T-cell (primary cell): Measurements from ENCODE around the gene TRMT61B. TPM values are rescaled to one million over a fixed set of nuclear protein-coding genes. Genes with fewer than 3 reads are reported as not detected.
A peak's percentile ranks its signal among the peaks of the same experiment; 100 is the strongest.

Experiments
- ATAC-seq, 4 experiments: fragments of 200-7000 bp in 3 of 4; fragments of 150-1000 bp in 1 of 4; cut with Tn5 transposase; replicated peaks in 1 of 4; 1 replicate in 3 of 4; 2 replicates in 1 of 4; pipeline ENCODE4 v1.10.0; 2021; ENCODE audit warnings: moderate library complexity in 3 of 4, mild to moderate bottlenecking in 2 of 4, moderate number of reproducible peaks in 1 of 4
- CTCF ChIA-PET, 2 donors: fragments of 300-600 bp; sonication (Branson Sonifier 250); formaldehyde crosslinking; loops; one replicate each; lab custom pipeline; 2022; ENCODE audit warnings: antibody characterized with exemption in 2 of 2; lab: Charles Lee
- POLR2A ChIA-PET, 2 donors: fragments of 300-600 bp; sonication (Branson Sonifier 250); formaldehyde crosslinking; loops; one replicate each; lab custom pipeline; 2022; ENCODE audit warnings: antibody characterized with exemption in 2 of 2; lab: Charles Lee
- DNase-seq, 35 experiments: peaks; one replicate each; pipeline versions ENCODE4 v3.0.0 to v3.0.0-alpha.2; 2013 to 2023
- H3K27ac ChIP-seq: one replicate; pipeline ENCODE4 v1.5.1; 2013; ENCODE audit warnings: low read length
- H3K27me3 ChIP-seq, 2 experiments: replicated peaks in 1 of 2; 1 replicate in 1 of 2; 2 replicates in 1 of 2; pipeline versions ENCODE4 v1.6.1 to v1.7.0; 2013; ENCODE audit warnings: low read length in 1 of 2, mixed read lengths in 1 of 2; ENCODE audit not compliant: control insufficient read depth in 2 of 2, insufficient read depth in 2 of 2; ENCODE audit errors: extremely low read depth in 1 of 2
- H3K36me3 ChIP-seq, 2 donors: 1 replicate in 1 of 2; 2 replicates in 1 of 2; pipeline versions ENCODE4 v1.6.1 to v1.7.0; 2013; ENCODE audit warnings: low read length in 1 of 2; ENCODE audit not compliant: control insufficient read depth in 2 of 2, insufficient read depth in 1 of 2; ENCODE audit errors: extremely low read depth in 1 of 2
- H3K4me1 ChIP-seq, 2 experiments: 1 replicate in 1 of 2; 2 replicates in 1 of 2; pipeline versions ENCODE4 v1.6.1 to v1.7.0; 2013; ENCODE audit warnings: low read length in 2 of 2, mixed read lengths in 1 of 2; ENCODE audit not compliant: insufficient read depth in 2 of 2, control insufficient read depth in 1 of 2; ENCODE audit errors: extremely low read depth in 1 of 2
- H3K4me3 ChIP-seq, 2 donors: 1 replicate in 1 of 2; 2 replicates in 1 of 2; pipeline versions ENCODE4 v1.5.1 to v1.7.0; 2013; ENCODE audit warnings: mild to moderate bottlenecking in 2 of 2, low read length in 1 of 2, moderate library complexity in 1 of 2; ENCODE audit not compliant: control insufficient read depth in 1 of 2; ENCODE audit errors: extremely low read depth in 1 of 2
- H3K9me3 ChIP-seq: 2 replicates; pipeline ENCODE4 v1.7.0; 2013
- H3K27ac Mint-ChIP-seq, 2 donors: one replicate each; pipeline ENCODE4 v1.8.0; 2020 to 2021; ENCODE audit warnings: mild to moderate bottlenecking in 2 of 2, mixed read lengths in 2 of 2
- H3K27me3 Mint-ChIP-seq, 2 donors: one replicate each; pipeline ENCODE4 v1.8.0; 2021 to 2022; ENCODE audit warnings: mixed read lengths in 2 of 2
- H3K36me3 Mint-ChIP-seq: one replicate; pipeline ENCODE4 v1.8.0; 2021; ENCODE audit warnings: mixed read lengths
- H3K4me1 Mint-ChIP-seq, 3 donors: one replicate each; pipeline ENCODE4 v1.8.0; 2020 to 2022; ENCODE audit warnings: mixed read lengths in 3 of 3, mild to moderate bottlenecking in 1 of 3
- H3K4me3 Mint-ChIP-seq, 3 donors: one replicate each; pipeline ENCODE4 v1.8.0; 2020 to 2022; ENCODE audit warnings: mild to moderate bottlenecking in 3 of 3, mixed read lengths in 3 of 3, moderate library complexity in 3 of 3
- H3K9me3 Mint-ChIP-seq, 3 donors: one replicate each; pipeline ENCODE4 v1.8.0; 2020 to 2022; ENCODE audit warnings: mixed read lengths in 3 of 3
- WGBS: methylation state at CpG from one replicate; pipeline ENCODE4 v1.1.5; 2013; ENCODE audit warnings: missing lambda C conversion rate; ENCODE audit not compliant: insufficient coverage; 5-methylcytosine and 5-hydroxymethylcytosine counted together
- total RNA-seq, 35 experiments: library from RNA in 6 of 35; stranded (reverse) in 6 of 35; fragments of 120-200 nt in 1 of 35; gene quantifications; one replicate each; pipeline versions ENCODE4 v1.2.1 to v1.2.4 and lab custom pipeline; 2013 to 2026

TRMT61B gene
- total RNA-seq, 5 donors from 2014 or later (not counting 1 experiment from before 2014, with no cell fraction given): 14.8 to 20.4 (median 17.0) TPM

DNA sequence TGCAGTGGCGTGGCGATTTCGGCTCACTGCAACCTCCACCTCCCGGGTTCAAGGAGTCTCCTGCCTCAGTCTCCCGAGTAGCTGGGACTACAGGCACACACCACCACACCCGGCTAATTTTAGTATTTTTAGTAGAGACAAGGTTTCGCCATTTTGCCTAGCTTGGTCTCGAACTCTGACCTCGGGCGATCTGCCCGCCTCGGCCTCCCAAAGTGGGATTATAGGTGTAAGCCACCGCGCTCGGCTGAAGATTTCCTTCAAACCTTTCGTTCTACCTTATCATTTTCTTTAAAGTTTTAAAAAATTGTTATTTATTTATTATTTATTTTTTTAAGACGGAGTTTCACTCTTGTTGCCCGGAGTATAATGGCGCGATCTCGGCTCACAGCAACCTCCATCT, 23.4 kb upstream of the TRMT61B start:
- DNase-seq: peak in 1 of 35 experiments; percentile 6
- H3K27ac ChIP-seq: no peak overlapping the region
- H3K36me3 Mint-ChIP-seq: no peaks in the 10 kb centered on the region
- ChIA-PET CTCF (no interaction called here), POLR2A (interaction anchor here (0.9 to 3.9 kb wide), 2 partner anchors 17 to 23 kb away, joined by 3 to 49 read pairs; partner anchors contain the start of gene TRMT61B (in 1 of the 2))
- H3K27me3 Mint-ChIP-seq: no peaks in the 10 kb centered on the region
- no peaks in the 10 kb centered on the region for H3K36me3 ChIP-seq
- peaks cover 17 to 25% of the 10 kb centered on the region in 2 experiments for H3K4me1 ChIP-seq
- H3K27ac Mint-ChIP-seq: no peak overlapping the region
- H3K27me3 ChIP-seq: no peaks in the 10 kb centered on the region
- H3K4me3 Mint-ChIP-seq: peak overlapping the region; percentile 21 to 57 (median 53)
- H3K4me1 Mint-ChIP-seq: peaks cover 33 to 35% (median 33%) of the 10 kb centered on the region in 3 donors
- H3K4me3 ChIP-seq: no peak overlapping the region
- WGBS: 100% methylated on average over 3 of the region's 21 CpGs
- no peaks in the 10 kb centered on the region for H3K9me3 ChIP-seq
- no peak for ATAC-seq
- no peaks in the 10 kb centered on the region for H3K9me3 Mint-ChIP-seq

DNA sequence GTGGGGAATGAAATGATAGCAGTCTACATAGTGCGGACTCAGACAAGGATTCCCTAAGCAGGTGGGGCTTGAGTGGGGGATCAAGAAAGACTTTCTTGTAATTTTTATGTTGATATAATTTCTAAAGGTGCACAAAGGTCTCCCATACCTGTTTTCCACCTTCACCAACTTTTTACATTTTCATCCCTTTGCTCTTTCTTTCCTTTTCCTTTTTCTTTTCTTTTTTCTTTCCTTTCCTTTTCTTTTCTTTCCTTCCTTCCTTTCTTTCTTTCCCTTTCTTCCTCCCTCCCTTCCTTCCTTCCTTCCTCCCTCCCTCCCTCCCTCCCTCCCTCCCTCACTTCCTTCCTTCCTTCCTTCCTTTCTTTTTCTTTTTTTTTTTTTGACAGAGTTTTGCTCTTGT, 10.1 kb upstream of the TRMT61B start:
- no peaks in the 10 kb centered on the region for H3K4me1 Mint-ChIP-seq
- H3K9me3 Mint-ChIP-seq: no peaks in the 10 kb centered on the region
- no peak overlapping the region for H3K4me3 ChIP-seq
- H3K36me3 Mint-ChIP-seq: no peaks in the 10 kb centered on the region
- no peak overlapping the region for H3K27ac ChIP-seq
- ATAC-seq (no peak), DNase-seq (no peak)
- H3K27me3 Mint-ChIP-seq: peaks cover 35 to 43% of the 10 kb centered on the region in 2 donors
- H3K4me3 Mint-ChIP-seq: no peak overlapping the region
- peaks cover 0 to 27% of the 10 kb centered on the region in 2 experiments for H3K27me3 ChIP-seq
- no peaks in the 10 kb centered on the region for H3K9me3 ChIP-seq
- H3K27ac Mint-ChIP-seq: no peak overlapping the region
- CTCF ChIA-PET: interaction anchor here in 1 of 2 donors (0.7 kb wide), 1 partner anchor 1351 kb away, joined by 3 read pairs; no protein-coding TSS in a partner anchor
- H3K4me1 ChIP-seq: no peaks in the 10 kb centered on the region
- POLR2A ChIA-PET: interaction anchor here in 1 of 2 donors (0.6 kb wide), 1 partner anchor 63 kb away, joined by 3 read pairs; no protein-coding TSS in a partner anchor
- no CpG with 5 or more reads among the region's 1 CpG for WGBS
- H3K36me3 ChIP-seq: no peaks in the 10 kb centered on the region

DNA sequence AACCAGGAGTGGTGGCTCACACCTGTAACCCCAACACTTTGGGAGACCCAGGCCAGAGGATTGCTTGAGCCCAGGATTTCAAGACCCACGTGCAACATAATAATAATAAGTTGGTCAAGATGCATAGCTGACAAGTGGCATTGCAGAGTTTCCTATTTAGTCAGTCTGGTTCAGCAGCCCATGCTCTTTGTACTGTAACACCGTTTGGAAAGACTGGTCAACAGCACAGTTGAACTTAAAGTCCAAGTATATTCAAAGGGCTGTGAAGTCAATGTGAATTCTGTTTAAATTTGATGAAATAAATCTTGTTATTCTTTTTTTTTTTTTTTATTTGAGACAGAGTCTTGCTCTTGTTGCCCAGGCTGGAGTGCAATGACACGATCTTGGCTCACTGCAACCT, 1.5 kb upstream of the TRMT61B start:
- peak overlapping the region in 1 of 2 donors; percentile 100 for H3K27ac Mint-ChIP-seq
- CTCF ChIA-PET: no interaction called here
- ATAC-seq: no peak

DNA sequence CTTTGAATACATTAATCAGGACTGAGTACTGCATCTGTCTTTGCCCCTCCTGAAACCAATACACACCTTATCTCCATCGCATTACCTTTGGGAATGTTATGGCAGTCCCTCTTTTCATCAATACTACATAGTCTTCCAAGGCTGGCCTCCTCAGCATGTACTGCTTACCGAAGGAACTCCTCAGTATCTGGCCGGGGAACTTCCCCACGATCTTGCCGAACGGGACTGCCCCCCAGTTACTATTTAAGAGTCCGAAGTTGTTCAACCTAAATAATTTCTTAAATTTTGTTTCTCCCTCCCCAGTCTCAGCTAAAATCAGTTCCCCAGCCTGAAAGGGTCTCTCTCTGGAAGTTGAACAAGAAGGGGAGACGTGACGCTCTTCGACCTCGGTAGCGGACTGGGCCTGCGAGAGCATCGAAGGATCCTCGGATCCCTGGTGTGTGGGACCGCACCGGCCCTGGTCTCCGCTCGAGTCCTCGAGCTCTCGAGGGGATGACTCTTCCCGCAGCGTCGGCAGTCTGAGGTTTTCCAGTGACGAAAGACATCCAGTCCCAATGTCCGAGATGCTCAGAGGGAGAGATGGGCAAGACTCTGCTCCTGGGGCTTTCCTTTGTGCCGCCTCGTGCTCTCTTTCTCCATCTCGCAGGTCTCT, 489 bp downstream of the TRMT61B start:
- H3K4me1 ChIP-seq: peaks cover 17 to 36% of the 10 kb centered on the region in 2 experiments
- H3K36me3 ChIP-seq: peaks cover 0 to 7% of the 10 kb centered on the region in 2 donors
- peak overlapping the region; percentile 95 to 99 (median 96) for H3K4me3 Mint-ChIP-seq
- H3K9me3 ChIP-seq: no peaks in the 10 kb centered on the region
- peak in 4 of 35 experiments; percentile 0 to 46 (median 7) for DNase-seq
- peaks cover 7% of the 10 kb centered on the region for H3K36me3 Mint-ChIP-seq
- H3K4me1 Mint-ChIP-seq: peaks cover 43 to 50% (median 48%) of the 10 kb centered on the region in 3 donors
- no peaks in the 10 kb centered on the region for H3K9me3 Mint-ChIP-seq
- no peaks in the 10 kb centered on the region for H3K27me3 Mint-ChIP-seq
- WGBS: under 1% methylated on average over 24 of the region's 29 CpGs
- peak overlapping the region; percentile 76 to 93 for H3K4me3 ChIP-seq
- peak; percentile 10 to 17 (median 13) for ATAC-seq
- H3K27ac ChIP-seq: peak overlapping the region; percentile 92
- CTCF ChIA-PET: interaction anchor here in 1 of 2 donors (1.0 to 2.8 kb wide), 7 partner anchors 19 to 302 kb away, joined by 3 to 16 read pairs (median 4); partner anchors contain the start of genes PPP1CB and WDR43
- peak overlapping the region; percentile 99 to 100 for H3K27ac Mint-ChIP-seq
- H3K27me3 ChIP-seq: peaks cover 0 to under 1% of the 10 kb centered on the region in 2 experiments
- POLR2A ChIA-PET: interaction anchor here (0.6 to 2.3 kb wide), 7 partner anchors 22 to 330 kb away, joined by 3 to 49 read pairs (median 3); partner anchors contain the start of gene WDR43 (in 1 of the 2)

More for the DNA sequence above, 1.5 kb upstream of the TRMT61B start:
- POLR2A ChIA-PET: interaction anchor here (0.5 to 0.7 kb wide), 2 partner anchors 44 to 66 kb away, joined by 3 to 7 read pairs; no protein-coding TSS in a partner anchor
- Mint-ChIP-seq H3K27me3 (peaks cover 12 to 14% of the 10 kb centered on the region in 2 donors), H3K9me3 (no peaks in the 10 kb centered on the region), H3K4me3 (peak overlapping the region; percentile 17 to 99 (median 96)), H3K4me1 (peaks cover 29 to 33% (median 32%) of the 10 kb centered on the region in 3 donors), H3K36me3 (peaks cover 2% of the 10 kb centered on the region)
- Histone ChIP-seq H3K4me3 (no peak overlapping the region), H3K36me3 (peaks cover 0 to under 1% of the 10 kb centered on the region in 2 donors), H3K27me3 (peaks cover 2 to 3% of the 10 kb centered on the region in 2 experiments), H3K4me1 (peaks cover 17 to 29% of the 10 kb centered on the region in 2 experiments), H3K27ac (no peak overlapping the region), H3K9me3 (no peaks in the 10 kb centered on the region)
- no peak for DNase-seq
- WGBS: 80% methylated on average over 2 of the region's 3 CpGs

DNA sequence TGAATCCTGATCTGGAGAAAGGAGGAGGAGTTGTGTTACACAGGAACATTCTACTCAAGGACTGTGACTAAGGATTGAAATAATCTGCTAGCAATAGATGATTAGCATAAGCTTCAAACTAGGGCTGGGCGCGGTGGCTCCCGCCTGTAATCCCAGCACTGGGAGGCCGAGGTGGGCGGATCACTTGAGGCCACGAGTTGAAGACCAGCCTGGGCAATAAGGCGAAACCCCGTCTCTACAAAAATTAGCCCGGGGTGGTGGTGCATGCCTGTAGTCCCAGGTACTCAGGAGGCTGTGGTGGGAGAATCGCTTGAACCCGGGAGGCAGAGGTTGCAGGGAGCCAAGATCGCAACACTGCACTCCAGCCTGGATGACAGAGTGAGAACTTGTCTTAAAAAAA, 1.5 kb downstream of the TRMT61B start:
- Mint-ChIP-seq H3K4me1 (peaks cover 52 to 60% (median 56%) of the 10 kb centered on the region in 3 donors), H3K27ac (no peak overlapping the region), H3K9me3 (no peaks in the 10 kb centered on the region), H3K27me3 (no peaks in the 10 kb centered on the region), H3K36me3 (peaks cover 14% of the 10 kb centered on the region), H3K4me3 (peak overlapping the region; percentile 62 to 99 (median 96))
- H3K36me3 ChIP-seq: peaks cover 0 to 12% of the 10 kb centered on the region in 2 donors
- peak overlapping the region in 1 of 2 donors; percentile 36 for H3K4me3 ChIP-seq
- 89% methylated on average over 10 of the region's 12 CpGs for WGBS
- CTCF ChIA-PET: interaction anchor here (0.6 to 2.8 kb wide), 3 partner anchors 26 to 83 kb away, joined by 3 to 16 read pairs (median 9); partner anchors contain the start of gene WDR43 (in 1 of the 2)
- POLR2A ChIA-PET: interaction anchor here (0.7 to 0.8 kb wide), 3 partner anchors 26 to 927 kb away, joined by 3 to 5 read pairs (median 3); partner anchors contain the start of gene WDR43 (in 1 of the 2)
- peaks cover 17 to 36% of the 10 kb centered on the region in 2 experiments for H3K4me1 ChIP-seq
- H3K9me3 ChIP-seq: no peaks in the 10 kb centered on the region
- no peaks in the 10 kb centered on the region for H3K27me3 ChIP-seq
- no peak for DNase-seq
- H3K27ac ChIP-seq: no peak overlapping the region
- ATAC-seq: no peak

DNA sequence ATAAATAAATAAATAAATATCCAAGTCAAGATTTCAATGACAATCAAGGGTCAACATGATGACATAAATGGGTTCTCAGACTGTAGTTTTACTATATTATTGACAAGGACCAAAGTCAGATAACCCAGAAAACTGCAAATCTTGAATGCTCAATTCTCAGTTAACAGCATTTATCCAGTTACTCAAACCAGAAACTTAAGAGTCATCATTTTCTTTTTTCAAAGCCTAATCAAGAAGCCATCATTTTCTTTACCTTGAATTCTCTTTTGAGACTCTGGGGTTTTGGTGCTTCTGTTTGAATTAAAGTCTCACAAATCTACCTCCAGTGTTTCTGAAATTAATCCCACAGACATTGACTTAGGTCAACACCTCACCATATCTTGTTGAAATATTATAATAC, 14.1 kb downstream of the TRMT61B start:
- Histone ChIP-seq H3K4me1 (no peaks in the 10 kb centered on the region), H3K36me3 (peaks cover 0 to 16% of the 10 kb centered on the region in 2 donors), H3K9me3 (no peaks in the 10 kb centered on the region), H3K27ac (no peak overlapping the region), H3K27me3 (no peaks in the 10 kb centered on the region), H3K4me3 (no peak overlapping the region)
- H3K4me1 Mint-ChIP-seq: peaks cover 0 to 15% (median 2%) of the 10 kb centered on the region in 3 donors
- ChIA-PET CTCF (interaction anchor here (0.6 to 0.9 kb wide), 2 partner anchors 289 to 453 kb away, joined by 3 to 4 read pairs; no protein-coding TSS in a partner anchor), POLR2A (no interaction called here)
- ATAC-seq: no peak
- H3K27me3 Mint-ChIP-seq: no peaks in the 10 kb centered on the region
- H3K27ac Mint-ChIP-seq: no peak overlapping the region
- no peak overlapping the region for H3K4me3 Mint-ChIP-seq
- no peaks in the 10 kb centered on the region for H3K9me3 Mint-ChIP-seq
- peaks cover 30% of the 10 kb centered on the region for H3K36me3 Mint-ChIP-seq
- no peak for DNase-seq
